ENCODE results near the gene SCN10A.

DNA sequence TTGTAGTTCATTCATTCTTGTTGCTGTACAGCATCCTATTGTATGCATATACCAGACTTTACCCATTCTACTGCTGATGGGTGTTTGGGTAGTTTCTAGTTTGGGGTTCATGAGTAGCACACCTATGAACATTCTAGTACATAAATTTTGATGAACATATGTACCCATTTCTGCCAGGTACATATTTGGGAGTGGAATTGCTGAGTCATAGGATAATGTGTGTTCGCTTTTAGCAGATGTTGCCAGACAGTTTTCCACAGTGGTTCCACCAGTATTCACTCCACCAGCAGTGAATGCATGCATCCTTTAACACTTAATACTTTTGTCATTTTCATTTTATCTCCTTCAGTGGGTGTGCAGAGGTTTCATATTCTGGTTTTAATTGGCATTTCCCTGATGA lies 163.1 kb downstream of the SCN10A start:
- TF ChIP-seq, protein P1, sequence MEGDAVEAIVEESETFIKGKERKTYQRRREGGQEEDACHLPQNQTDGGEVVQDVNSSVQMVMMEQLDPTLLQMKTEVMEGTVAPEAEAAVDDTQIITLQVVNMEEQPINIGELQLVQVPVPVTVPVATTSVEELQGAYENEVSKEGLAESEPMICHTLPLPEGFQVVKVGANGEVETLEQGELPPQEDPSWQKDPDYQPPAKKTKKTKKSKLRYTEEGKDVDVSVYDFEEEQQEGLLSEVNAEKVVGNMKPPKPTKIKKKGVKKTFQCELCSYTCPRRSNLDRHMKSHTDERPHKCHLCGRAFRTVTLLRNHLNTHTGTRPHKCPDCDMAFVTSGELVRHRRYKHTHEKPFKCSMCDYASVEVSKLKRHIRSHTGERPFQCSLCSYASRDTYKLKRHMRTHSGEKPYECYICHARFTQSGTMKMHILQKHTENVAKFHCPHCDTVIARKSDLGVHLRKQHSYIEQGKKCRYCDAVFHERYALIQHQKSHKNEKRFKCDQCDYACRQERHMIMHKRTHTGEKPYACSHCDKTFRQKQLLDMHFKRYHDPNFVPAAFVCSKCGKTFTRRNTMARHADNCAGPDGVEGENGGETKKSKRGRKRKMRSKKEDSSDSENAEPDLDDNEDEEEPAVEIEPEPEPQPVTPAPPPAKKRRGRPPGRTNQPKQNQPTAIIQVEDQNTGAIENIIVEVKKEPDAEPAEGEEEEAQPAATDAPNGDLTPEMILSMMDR (IDR thresholded peaks at IDR 0.05) = no peak
- TF ChIP-seq POLR2A (IDR thresholded peaks at IDR 0.05) = no peak
